ENCODE data around the gene LLGL2. TPM values are rescaled to one million over a fixed set of nuclear protein-coding genes. Genes with fewer than 3 reads are reported as not detected.

Gene LLGL2
- total RNA-seq, 4 donors from 2014 or later = 6.1 to 12.3 (median 9.1) TPM

- 87% methylated on average over 7 of the region's 17 CpGs for WGBS
- Histone ChIP-seq H3K36me3 (peaks cover 25 to 99% (median 95%) of the 10 kb centered on the region in 4 donors), H3K9me3 (no peaks in the 10 kb centered on the region), H3K27ac (replicated peaks in 1 of 4) (peak overlapping the region; percentile 42 to 78 (median 62)), H3K4me3 (no peak overlapping the region), H3K4me1 (peaks cover 33 to 63% (median 56%) of the 10 kb centered on the region in 4 donors), H3K27me3 (no peaks in the 10 kb centered on the region)
- no peak for DNase-seq (ENCODE audit: extremely low spot score)
- TF ChIP-seq POLR2AphosphoS5 (IDR thresholded peaks at IDR 0.05) = peak in 1 of 2 donors; percentile 18
- no peak for TF ChIP-seq POLR2A (IDR thresholded peaks at IDR 0.05; ENCODE audit: low read depth)
- intact Hi-C loops (cut with DNase I) = no loop called here
Observed at GRCh38 chr17:75500419-75501216, 24.9 kb upstream of the LLGL2 start.

- no peak for TF ChIP-seq EP300 (IDR thresholded peaks at IDR 0.05)
- TF ChIP-seq POLR2AphosphoS5 (IDR thresholded peaks at IDR 0.05) = peak; percentile 19 to 25
- Histone ChIP-seq H3K27me3 (no peaks in the 10 kb centered on the region), H3K4me3 (no peak overlapping the region), H3K36me3 (peaks cover 25 to 99% (median 95%) of the 10 kb centered on the region in 4 donors), H3K27ac (replicated peaks in 1 of 4) (peak overlapping the region; percentile 42 to 78 (median 64)), H3K4me1 (peaks cover 33 to 63% (median 56%) of the 10 kb centered on the region in 4 donors), H3K9me3 (no peaks in the 10 kb centered on the region)
- DNase-seq (ENCODE audit: extremely low spot score) = no peak
- WGBS = 63% methylated on average over 12 of the region's 21 CpGs
- intact Hi-C loops (cut with DNase I) = no loop called here
Observed at GRCh38 chr17:75501378-75502071, 24.0 kb upstream of the LLGL2 start.

- intact Hi-C loops (cut with DNase I) = no loop called here
- H3K4me1 ChIP-seq = peaks cover 33 to 69% (median 60%) of the 10 kb centered on the region in 4 donors
- H3K9me3 ChIP-seq = no peaks in the 10 kb centered on the region
- no peak for TF ChIP-seq CTCF (IDR thresholded peaks at IDR 0.05)
- TF ChIP-seq POLR2A (IDR thresholded peaks at IDR 0.05; ENCODE audit: low read depth) = no peak
- no peak for TF ChIP-seq POLR2AphosphoS5 (IDR thresholded peaks at IDR 0.05)
- no peak for TF ChIP-seq EP300 (IDR thresholded peaks at IDR 0.05)
- H3K4me3 ChIP-seq = no peak overlapping the region
- H3K27ac ChIP-seq (replicated peaks in 1 of 4) = peak overlapping the region; percentile 42 to 78 (median 64)
- no peaks in the 10 kb centered on the region for H3K27me3 ChIP-seq
- WGBS = 85% methylated on average over 17 of the region's 40 CpGs
- H3K36me3 ChIP-seq = peaks cover 27 to 99% (median 95%) of the 10 kb centered on the region in 4 donors
- DNase-seq (ENCODE audit: extremely low spot score) = no peak
Observed at GRCh38 chr17:75502072-75502720, 23.3 kb upstream of the LLGL2 start.

GRCh38 chr17:75502721-75503329, 22.7 kb upstream of the LLGL2 start:
- intact Hi-C loops (cut with DNase I) = no loop called here
- no peaks in the 10 kb centered on the region for H3K9me3 ChIP-seq
- H3K27ac ChIP-seq (replicated peaks in 1 of 4) = peak overlapping the region; percentile 42 to 78 (median 64)
- no peak for DNase-seq (ENCODE audit: extremely low spot score)
- H3K27me3 ChIP-seq = no peaks in the 10 kb centered on the region
- WGBS = 87% methylated on average over 4 of the region's 25 CpGs
- H3K36me3 ChIP-seq = peaks cover 27 to 99% (median 96%) of the 10 kb centered on the region in 4 donors
- TF ChIP-seq EP300 (IDR thresholded peaks at IDR 0.05) = no peak
- TF ChIP-seq CTCF (IDR thresholded peaks at IDR 0.05) = no peak
- TF ChIP-seq POLR2A (IDR thresholded peaks at IDR 0.05; ENCODE audit: low read depth) = no peak
- no peak for TF ChIP-seq POLR2AphosphoS5 (IDR thresholded peaks at IDR 0.05)
- peaks cover 33 to 73% (median 65%) of the 10 kb centered on the region in 4 donors for H3K4me1 ChIP-seq
- no peak overlapping the region for H3K4me3 ChIP-seq

- intact Hi-C loops (cut with DNase I) = no loop called here
- no peak for TF ChIP-seq POLR2A (IDR thresholded peaks at IDR 0.05; ENCODE audit: low read depth)
- TF ChIP-seq CTCF (IDR thresholded peaks at IDR 0.05) = no peak
- no peak for TF ChIP-seq POLR2AphosphoS5 (IDR thresholded peaks at IDR 0.05)
- no peak for TF ChIP-seq EP300 (IDR thresholded peaks at IDR 0.05)
- H3K27ac ChIP-seq (replicated peaks in 1 of 4) = peak overlapping the region in 3 of 4 donors; percentile 34 to 78 (median 70)
Observed at GRCh38 chr17:75503337-75503950, 22.1 kb upstream of the LLGL2 start.

More at GRCh38 chr17:75503337-75503950, 22.1 kb upstream of the LLGL2 start:
- Histone ChIP-seq H3K36me3 (peaks cover 27 to 100% (median 95%) of the 10 kb centered on the region in 4 donors), H3K27me3 (no peaks in the 10 kb centered on the region), H3K4me1 (peaks cover 36 to 75% (median 67%) of the 10 kb centered on the region in 4 donors), H3K4me3 (no peak overlapping the region), H3K9me3 (no peaks in the 10 kb centered on the region)
- DNase-seq (ENCODE audit: extremely low spot score) = no peak
- 86% methylated on average over 7 of the region's 23 CpGs for WGBS
